Colon (tissue), 2 donors: Measurements from ENCODE around the gene B2M.
"Not testable (repeated sequence)": the region's sequence is repeated elsewhere in the genome, so short reads cannot be mapped to it uniquely, and the experiment has no call there.

Source experiments
- FAIRE-seq: peaks from 2 replicates; lab custom pipeline; 2012; peaks lifted over from hg19 to GRCh38; lab: Jason Lieb, UNC
- donor health status: control.
- donor health status: control.

The B2M gene

DNA sequence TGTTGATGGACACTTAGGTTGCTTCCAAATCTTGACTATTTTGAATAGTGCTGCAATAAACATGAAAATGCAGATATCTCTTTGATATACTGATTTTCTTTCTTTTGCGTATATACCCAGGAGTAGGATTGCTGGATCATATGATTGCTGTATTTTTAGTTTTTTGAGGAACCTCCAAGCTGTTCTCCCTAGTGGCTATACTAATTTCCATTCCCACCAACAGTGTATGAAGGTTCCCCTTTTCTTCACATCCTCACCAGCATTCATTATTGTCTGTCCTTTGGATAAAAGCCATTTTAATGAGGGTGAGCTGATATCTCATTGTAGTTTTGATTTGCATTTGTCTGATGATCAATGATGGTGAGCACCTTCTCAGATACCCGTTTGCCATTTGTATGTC lies 12.7 kb upstream of the B2M start:
- no peak for FAIRE-seq

DNA sequence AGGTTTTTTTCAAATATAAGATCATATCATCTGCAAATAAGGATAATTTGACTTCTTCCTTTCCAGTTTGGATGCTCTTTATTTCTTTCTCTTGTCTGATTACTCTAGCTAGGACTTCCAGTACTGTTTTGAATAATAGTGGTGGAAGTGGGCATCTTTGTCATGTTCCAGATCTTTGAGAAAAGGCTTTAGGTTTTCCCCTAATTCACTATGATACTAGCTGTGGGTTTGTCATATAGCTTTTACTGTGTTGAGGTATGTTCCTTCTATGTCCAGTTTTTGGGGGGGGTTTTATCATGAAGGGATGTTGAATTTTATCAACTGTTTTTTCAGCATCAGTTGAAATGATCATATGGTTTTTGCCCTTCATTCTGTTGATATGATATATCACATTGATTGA lies 10.6 kb upstream of the B2M start:
- not testable (repeated sequence) for FAIRE-seq

DNA sequence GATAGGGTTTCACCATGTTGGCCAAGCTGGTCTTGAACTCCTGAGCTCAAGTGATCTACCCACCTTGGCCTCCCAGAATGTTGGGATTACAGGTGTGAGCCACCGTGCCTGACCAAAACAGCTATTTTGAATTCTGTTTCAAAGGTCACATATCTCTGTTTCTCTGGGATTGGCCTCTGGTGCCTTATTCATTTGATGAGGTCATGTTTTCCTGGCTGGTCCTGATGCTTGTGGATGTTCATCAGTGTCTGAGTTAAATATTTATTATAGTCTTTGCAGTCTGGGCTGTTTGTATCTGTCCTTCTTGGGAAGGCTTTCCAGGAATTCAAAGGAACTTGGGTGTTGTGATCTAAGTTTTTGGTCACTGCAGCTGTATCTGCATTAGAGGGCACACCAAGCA lies 5.3 kb upstream of the B2M start:
- no peak for FAIRE-seq

DNA sequence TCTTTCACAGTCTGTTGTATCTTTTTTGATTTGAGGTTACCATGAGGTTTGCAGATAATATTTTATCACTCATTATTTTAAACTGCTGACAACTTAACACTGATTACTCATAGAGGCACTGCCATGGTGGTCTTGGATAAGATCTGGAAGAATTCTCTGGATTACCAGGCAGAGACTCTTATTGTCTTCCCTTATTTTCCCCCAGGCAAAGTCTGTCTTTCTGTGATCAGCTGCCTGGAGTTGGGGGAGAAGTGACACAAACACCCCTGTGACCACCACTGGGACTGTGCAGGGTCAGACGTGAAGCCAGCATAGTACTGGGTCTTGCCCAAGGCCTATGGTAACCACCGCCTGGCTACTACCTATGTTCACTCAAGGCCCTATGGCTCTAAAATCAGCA lies 4.9 kb upstream of the B2M start:
- no peak for FAIRE-seq

DNA sequence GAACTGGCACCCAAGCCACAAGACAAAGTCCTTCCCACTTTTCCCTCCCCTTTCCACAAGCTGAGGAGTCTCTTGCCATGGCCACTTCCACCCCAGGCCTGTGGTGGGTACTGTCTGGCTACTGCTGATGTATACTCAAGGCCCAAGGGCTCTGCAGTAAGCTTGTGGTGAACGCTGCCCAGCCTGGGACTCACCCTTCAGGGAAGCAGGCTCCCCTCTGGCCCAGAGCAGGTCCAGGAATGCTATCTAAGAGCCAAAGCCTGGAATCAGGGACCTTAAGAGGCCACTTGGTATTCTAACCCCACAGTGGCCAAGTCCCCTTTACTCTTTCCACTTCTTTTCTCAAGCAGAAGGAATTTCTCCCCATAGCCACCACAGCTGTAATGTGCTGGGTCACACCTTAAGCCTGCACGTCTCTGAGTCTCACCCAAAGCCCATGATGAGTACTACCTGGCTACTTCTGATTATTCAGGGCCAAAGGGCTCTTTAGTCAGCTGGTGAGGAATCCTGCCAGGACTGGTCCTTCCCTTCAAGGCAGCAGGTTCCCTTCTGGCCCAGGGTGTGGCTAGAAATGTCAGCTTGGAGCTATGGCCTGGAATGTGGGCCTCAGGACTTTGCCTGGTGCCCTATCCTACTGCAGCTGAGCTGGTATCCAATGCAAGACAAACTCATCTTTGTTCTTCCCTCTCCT lies 4.2 kb upstream of the B2M start:
- FAIRE-seq, result no peak

DNA sequence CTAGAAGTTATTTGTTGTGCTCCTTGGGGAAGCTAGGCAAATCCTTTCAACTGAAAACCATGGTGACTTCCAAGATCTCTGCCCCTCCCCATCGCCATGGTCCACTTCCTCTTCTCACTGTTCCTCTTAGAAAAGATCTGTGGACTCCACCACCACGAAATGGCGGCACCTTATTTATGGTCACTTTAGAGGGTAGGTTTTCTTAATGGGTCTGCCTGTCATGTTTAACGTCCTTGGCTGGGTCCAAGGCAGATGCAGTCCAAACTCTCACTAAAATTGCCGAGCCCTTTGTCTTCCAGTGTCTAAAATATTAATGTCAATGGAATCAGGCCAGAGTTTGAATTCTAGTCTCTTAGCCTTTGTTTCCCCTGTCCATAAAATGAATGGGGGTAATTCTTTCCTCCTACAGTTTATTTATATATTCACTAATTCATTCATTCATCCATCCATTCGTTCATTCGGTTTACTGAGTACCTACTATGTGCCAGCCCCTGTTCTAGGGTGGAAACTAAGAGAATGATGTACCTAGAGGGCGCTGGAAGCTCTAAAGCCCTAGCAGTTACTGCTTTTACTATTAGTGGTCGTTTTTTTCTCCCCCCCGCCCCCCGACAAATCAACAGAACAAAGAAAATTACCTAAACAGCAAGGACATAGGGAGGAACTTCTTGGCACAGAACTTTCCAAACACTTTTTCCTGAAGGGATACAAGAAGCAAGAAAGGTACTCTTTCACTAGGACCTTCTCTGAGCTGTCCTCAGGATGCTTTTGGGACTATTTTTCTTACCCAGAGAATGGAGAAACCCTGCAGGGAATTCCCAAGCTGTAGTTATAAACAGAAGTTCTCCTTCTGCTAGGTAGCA lies 851 bp upstream of the B2M start:
- FAIRE-seq, result no peak

DNA sequence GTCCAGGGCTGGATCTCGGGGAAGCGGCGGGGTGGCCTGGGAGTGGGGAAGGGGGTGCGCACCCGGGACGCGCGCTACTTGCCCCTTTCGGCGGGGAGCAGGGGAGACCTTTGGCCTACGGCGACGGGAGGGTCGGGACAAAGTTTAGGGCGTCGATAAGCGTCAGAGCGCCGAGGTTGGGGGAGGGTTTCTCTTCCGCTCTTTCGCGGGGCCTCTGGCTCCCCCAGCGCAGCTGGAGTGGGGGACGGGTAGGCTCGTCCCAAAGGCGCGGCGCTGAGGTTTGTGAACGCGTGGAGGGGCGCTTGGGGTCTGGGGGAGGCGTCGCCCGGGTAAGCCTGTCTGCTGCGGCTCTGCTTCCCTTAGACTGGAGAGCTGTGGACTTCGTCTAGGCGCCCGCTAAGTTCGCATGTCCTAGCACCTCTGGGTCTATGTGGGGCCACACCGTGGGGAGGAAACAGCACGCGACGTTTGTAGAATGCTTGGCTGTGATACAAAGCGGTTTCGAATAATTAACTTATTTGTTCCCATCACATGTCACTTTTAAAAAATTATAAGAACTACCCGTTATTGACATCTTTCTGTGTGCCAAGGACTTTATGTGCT lies 527 bp downstream of the B2M start:
- FAIRE-seq, result no peak

DNA sequence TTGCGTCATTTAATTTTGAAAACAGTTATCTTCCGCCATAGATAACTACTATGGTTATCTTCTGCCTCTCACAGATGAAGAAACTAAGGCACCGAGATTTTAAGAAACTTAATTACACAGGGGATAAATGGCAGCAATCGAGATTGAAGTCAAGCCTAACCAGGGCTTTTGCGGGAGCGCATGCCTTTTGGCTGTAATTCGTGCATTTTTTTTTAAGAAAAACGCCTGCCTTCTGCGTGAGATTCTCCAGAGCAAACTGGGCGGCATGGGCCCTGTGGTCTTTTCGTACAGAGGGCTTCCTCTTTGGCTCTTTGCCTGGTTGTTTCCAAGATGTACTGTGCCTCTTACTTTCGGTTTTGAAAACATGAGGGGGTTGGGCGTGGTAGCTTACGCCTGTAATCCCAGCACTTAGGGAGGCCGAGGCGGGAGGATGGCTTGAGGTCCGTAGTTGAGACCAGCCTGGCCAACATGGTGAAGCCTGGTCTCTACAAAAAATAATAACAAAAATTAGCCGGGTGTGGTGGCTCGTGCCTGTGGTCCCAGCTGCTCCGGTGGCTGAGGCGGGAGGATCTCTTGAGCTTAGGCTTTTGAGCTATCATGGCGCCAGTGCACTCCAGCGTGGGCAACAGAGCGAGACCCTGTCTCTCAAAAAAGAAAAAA lies 1.2 kb downstream of the B2M start:
- no peak for FAIRE-seq

DNA sequence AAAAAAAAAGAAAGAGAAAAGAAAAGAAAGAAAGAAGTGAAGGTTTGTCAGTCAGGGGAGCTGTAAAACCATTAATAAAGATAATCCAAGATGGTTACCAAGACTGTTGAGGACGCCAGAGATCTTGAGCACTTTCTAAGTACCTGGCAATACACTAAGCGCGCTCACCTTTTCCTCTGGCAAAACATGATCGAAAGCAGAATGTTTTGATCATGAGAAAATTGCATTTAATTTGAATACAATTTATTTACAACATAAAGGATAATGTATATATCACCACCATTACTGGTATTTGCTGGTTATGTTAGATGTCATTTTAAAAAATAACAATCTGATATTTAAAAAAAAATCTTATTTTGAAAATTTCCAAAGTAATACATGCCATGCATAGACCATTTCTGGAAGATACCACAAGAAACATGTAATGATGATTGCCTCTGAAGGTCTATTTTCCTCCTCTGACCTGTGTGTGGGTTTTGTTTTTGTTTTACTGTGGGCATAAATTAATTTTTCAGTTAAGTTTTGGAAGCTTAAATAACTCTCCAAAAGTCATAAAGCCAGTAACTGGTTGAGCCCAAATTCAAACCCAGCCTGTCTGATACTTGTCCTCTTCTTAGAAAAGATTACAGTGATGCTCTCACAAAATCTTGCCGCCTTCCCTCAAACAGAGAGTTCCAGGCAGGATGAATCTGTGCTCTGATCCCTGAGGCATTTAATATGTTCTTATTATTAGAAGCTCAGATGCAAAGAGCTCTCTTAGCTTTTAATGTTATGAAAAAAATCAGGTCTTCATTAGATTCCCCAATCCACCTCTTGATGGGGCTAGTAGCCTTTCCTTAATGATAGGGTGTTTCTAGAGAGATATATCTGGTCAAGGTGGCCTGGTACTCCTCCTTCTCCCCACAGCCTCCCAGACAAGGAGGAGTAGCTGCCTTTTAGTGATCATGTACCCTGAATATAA lies 2.0 kb downstream of the B2M start:
- FAIRE-seq, result no peak

DNA sequence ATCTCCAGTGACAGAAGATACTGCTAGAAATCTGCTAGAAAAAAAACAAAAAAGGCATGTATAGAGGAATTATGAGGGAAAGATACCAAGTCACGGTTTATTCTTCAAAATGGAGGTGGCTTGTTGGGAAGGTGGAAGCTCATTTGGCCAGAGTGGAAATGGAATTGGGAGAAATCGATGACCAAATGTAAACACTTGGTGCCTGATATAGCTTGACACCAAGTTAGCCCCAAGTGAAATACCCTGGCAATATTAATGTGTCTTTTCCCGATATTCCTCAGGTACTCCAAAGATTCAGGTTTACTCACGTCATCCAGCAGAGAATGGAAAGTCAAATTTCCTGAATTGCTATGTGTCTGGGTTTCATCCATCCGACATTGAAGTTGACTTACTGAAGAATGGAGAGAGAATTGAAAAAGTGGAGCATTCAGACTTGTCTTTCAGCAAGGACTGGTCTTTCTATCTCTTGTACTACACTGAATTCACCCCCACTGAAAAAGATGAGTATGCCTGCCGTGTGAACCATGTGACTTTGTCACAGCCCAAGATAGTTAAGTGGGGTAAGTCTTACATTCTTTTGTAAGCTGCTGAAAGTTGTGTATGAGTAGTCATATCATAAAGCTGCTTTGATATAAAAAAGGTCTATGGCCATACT lies 4.0 kb downstream of the B2M start:
- no peak for FAIRE-seq

DNA sequence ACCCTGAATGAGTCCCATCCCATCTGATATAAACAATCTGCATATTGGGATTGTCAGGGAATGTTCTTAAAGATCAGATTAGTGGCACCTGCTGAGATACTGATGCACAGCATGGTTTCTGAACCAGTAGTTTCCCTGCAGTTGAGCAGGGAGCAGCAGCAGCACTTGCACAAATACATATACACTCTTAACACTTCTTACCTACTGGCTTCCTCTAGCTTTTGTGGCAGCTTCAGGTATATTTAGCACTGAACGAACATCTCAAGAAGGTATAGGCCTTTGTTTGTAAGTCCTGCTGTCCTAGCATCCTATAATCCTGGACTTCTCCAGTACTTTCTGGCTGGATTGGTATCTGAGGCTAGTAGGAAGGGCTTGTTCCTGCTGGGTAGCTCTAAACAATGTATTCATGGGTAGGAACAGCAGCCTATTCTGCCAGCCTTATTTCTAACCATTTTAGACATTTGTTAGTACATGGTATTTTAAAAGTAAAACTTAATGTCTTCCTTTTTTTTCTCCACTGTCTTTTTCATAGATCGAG lies 4.5 kb downstream of the B2M start:
- no peak for FAIRE-seq

DNA sequence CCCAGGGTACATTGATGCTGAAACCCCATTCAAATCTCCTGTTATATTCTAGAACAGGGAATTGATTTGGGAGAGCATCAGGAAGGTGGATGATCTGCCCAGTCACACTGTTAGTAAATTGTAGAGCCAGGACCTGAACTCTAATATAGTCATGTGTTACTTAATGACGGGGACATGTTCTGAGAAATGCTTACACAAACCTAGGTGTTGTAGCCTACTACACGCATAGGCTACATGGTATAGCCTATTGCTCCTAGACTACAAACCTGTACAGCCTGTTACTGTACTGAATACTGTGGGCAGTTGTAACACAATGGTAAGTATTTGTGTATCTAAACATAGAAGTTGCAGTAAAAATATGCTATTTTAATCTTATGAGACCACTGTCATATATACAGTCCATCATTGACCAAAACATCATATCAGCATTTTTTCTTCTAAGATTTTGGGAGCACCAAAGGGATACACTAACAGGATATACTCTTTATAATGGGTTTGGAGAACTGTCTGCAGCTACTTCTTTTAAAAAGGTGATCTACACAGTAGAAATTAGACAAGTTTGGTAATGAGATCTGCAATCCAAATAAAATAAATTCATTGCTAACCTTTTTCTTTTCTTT lies 5.8 kb downstream of the B2M start:
- no peak for FAIRE-seq

DNA sequence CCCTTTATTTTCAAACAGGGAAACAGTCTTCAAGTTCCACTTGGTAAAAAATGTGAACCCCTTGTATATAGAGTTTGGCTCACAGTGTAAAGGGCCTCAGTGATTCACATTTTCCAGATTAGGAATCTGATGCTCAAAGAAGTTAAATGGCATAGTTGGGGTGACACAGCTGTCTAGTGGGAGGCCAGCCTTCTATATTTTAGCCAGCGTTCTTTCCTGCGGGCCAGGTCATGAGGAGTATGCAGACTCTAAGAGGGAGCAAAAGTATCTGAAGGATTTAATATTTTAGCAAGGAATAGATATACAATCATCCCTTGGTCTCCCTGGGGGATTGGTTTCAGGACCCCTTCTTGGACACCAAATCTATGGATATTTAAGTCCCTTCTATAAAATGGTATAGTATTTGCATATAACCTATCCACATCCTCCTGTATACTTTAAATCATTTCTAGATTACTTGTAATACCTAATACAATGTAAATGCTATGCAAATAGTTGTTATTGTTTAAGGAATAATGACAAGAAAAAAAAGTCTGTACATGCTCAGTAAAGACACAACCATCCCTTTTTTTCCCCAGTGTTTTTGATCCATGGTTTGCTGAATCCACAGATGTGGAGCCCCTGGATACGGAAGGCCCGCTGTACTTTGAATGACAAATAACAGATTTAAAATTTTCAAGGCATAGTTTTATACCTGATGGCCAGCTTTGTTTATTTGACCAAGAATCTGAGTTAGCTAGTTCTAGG lies 7.0 kb downstream of the B2M start:
- FAIRE-seq, result no peak

DNA sequence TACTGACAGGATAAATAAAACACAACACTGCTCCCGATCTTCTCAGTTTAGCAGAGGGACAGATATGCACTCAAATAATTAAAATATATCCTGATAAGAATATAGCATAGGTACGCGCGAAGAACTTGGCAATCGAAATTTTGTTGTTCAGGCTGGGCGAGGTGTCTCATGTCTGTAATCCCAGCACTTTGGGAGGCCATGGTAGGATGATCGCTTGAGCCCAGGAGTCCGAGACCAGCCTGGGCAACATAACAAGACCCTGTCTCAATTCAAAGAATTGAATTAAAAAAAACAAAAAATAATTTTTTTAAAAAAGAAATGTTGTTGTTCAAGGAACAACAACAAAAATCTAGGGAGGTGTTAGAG lies 7.6 kb downstream of the B2M start:
- FAIRE-seq, result no peak

DNA sequence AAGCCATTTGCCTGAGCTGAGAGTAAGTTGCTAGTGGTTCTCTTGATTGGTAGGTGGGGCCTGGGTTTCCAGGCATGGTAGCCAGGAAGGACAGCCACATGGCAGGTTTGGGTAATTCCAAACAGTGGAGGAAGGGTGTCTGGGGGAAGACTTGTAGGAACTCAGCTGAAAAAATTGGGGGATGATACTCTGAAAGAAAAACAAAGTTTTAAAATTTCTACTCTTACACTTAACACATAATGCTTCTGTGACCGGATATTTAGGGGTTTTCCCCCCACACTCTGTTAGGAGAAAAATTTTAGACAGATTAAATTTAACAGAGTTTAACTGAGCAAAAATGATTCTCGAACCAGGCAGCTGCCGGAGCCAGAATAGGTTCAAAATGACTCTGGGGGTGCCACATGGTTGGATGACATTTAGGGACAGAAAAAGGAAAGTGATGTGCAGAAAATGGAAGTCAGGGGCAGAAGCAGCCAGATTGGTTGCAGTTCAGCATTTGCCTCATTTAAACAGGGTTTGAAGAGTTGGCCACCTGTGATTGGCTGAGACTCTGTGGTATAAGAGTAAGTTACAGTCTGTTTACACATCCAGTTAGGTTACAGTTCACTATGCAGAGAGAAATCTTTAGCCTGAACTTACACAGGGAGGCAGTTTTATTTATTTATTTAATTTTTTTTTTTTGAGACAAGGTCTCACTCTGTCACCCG lies 8.1 kb downstream of the B2M start:
- FAIRE-seq, result no peak

DNA sequence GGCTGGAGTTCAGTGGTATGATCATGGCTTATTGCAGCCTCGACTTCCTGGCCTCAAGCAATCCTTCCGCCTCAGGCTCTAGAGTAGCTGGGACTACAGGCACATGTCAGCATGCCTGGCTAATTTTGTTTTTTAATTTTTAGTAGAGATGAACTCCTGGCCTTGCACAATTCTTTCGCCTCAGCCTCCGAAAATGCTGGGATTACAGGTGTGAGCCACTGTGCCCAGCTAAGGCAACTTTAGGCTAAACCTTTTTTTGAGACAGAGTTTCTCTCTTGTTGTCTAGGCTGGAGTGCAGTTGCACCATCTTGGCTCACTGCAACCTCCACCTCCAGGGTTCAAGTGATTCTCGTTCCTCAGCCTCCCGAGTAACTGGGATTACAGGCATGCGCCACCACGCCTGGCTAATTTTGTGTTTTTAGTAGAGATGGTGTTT lies 8.7 kb downstream of the B2M start:
- not testable (repeated sequence) for FAIRE-seq

DNA sequence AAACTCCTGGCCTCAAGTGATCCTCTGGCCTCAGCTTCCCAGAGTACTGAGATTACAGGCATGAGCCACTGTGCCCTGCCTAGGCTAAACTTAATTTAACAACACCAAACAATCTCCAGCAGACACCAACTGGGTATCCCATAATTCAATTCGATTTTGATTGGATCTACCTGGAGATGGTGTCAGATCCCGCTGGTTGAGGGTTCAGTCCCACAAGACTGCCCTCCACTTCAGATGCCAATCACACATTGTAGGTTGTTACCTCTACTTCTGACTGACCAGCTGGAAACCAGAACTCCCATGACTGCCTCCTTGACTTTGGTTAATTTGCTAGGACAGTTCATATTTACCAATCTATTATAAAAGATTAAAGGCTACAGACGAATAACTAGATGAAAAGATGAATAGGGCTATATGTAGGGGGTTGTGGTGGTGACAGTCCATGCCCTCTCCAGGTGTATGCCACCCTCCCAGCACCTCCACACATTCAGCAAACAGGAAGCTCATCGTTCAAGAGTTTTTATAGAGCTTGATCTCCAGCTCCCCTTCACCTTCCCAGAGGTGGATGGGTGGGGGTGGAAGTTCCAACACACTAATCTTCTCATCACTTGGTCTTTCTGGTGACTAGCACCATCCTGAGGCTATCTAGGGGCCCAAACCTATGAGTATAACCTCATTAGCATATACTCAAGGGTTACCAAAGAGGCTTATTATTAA lies 9.3 kb downstream of the B2M start:
- no peak for FAIRE-seq

DNA sequence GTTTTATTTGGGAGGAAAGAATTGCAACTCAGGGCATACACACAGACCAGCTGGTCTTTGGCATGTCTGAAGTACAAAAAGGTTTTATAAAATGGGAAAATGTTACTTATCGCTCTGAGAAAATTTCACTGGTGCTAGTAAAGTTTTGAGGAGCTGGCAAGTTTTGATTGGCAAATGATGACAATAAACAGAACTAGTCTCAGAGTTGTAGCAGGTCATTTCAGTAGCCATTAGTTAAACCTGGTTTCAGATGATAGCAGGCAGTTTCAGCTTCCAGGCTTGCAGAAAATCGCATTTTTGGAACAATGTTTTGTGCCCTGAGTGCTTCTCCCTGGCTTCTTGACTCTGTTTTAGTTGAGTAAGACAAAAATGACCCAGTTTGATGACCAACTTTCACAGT lies 10.7 kb downstream of the B2M start:
- FAIRE-seq, result no peak
